HG03521 (cell line): ENCODE results near the gene FBXL16.

Source experiments
- ATAC-seq: cut with Tn5 transposase; IDR thresholded peaks from one replicate; pipeline ENCODE4 v1.9.1; 2021; ENCODE audit warnings: mild to moderate bottlenecking, moderate library complexity; ENCODE audit not compliant: unreplicated experiment

Gene FBXL16

DNA sequence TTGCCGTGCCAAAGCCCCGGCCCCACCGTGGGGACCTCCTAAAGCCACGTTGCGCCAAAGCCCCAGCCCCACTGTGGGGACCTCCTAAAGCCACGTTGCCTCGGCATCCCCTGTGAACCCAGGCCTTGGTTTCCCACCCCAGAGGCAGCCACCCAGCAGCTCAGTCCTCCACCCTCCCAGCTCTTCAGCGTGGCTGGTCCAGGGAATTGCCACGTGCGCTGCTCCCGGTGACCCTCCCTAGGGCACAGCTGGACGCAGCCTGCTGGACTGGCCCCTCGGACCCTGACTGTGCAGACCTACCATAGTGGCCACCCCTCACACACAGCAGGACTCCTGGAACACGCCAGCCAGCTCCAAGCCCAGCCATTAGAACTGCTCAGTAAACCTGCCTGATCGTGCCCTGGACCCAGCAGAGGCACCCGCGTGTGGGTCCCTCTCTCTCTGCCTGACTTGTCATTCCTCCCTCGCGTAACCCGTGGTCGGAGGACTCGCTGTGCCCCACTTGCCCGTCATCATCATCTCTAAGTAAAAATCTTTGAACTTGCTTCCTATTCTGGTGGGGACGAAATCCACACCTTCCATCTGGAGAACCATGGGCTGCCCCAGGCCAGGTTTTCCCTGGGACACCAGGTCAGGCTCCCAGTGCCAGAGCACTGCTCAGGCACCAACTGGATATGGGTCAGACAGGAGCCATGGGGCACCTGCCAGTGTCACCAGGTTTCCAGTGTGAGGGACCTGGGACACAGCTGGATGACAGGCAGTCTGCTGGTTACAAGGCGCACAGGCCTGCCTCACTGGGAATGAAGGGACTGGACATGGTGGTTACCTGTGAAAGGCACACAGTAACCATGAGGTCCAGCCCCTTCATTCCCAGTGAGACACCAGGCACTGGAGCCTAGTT is 29.6 kb upstream of the FBXL16 start:
- ATAC-seq = no peak

- ATAC-seq = no peak
These were observed 28.8 kb upstream of the FBXL16 start for GRCh38 chr16:734208-734980.

DNA sequence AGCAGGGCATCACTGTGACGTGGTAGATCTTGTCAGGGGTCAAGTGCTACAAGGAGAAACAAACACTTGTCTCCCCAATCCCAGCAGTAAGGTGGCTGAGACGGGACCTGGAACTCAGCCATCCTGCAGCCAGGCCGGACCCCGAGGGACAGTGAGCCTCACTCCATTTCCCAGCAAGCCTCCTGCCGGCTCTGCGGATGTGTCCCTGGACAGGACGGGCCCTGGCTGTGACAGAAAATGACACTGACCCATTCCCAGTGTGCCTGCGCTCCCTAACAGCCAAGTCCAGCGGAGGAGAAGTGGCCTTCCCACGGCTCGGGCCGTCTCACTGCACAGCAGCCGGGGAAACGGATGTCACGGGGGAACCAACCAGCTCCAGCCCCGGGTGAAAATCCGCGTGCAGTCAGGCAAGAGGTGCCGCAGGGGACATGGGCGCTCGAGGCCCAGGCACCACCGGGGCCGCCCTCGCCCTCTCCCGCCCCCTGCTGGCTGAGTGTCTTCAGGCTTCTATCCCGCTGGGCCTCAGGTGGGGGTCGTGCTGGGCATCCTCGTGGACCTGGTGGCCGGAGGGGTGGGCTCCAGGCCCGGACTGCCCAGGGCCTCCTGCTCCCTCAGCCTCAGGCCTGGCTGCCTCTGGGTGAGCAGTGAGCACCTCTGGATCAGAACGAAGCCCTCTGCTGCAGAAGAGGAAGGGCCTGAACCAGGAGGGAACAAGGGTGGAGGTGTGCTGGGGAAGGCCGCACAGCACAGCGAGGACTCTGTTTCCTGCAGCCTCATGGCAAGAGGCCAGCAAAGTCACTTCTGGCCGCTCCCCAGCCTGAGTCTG is 28.0 kb upstream of the FBXL16 start:
- no peak for ATAC-seq

GRCh38 chr16:732936-733335 is 27.3 kb upstream of the FBXL16 start:
- no peak for ATAC-seq

DNA sequence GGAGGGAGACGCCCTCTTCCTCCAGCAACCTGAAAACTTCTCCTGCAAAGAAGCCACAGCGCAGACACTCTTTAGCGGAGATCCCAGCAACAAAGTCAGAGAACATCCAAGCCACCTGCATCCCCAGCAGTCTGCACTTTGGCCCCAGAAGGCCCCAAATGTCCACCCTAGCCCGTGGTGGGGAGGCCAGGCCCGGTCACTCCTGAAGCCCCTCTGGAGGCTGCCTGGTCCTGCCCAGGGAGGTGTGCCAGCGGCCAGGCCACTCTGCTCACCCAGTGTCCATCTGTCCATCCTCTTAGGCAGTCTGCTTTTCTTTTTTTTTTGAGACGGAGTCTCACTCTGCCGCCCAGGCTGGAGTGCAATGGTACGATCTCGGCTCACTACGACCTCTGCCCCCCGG is 26.7 kb upstream of the FBXL16 start:
- ATAC-seq = no peak

- ATAC-seq = no peak
These were observed 25.3 kb upstream of the FBXL16 start for GRCh38 chr16:730666-731509.

- no peak for ATAC-seq
These were observed 24.4 kb upstream of the FBXL16 start for GRCh38 chr16:729768-730665.

DNA sequence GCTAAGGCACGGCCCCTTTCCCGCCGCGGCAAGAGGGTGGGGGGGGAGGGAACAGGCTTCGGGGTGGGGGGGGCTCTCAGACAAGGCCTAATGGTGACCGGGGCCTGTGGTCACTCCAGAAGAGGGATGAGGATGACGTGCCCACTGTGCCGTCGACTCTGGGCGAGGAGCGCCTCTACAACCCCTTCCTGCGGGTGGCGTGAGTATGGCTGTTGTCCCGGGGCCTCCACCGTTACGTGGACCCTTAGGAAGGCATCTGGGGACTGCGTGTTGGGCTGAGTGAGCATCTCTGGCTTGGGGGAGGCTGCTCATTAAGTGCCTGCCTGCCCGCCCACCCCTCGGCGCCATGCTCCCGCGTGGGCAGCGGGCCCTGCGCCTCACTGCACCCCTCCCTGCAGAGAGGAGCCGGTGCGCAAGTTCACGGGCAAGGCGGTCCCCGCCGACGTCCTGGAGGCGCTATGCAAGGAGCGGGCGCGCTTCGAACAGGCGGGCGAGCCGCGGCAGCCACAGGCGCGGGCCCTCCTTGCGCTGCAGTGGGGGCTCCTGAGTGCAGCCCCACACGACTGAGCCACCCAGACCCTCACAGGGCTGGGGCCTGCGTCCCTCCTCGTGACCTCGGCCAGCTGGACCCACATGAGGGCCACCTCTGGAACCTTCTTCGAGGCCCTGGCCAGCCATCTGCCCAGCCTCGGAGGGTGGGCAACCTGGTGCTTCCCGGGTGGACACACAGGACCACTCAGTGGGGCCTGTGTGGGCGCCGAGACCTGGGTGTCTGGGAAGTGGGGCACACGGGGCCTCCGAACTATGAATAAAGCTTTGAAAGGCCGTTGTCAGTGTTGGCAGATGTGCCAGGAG is 23.5 kb upstream of the FBXL16 start:
- no peak for ATAC-seq

DNA sequence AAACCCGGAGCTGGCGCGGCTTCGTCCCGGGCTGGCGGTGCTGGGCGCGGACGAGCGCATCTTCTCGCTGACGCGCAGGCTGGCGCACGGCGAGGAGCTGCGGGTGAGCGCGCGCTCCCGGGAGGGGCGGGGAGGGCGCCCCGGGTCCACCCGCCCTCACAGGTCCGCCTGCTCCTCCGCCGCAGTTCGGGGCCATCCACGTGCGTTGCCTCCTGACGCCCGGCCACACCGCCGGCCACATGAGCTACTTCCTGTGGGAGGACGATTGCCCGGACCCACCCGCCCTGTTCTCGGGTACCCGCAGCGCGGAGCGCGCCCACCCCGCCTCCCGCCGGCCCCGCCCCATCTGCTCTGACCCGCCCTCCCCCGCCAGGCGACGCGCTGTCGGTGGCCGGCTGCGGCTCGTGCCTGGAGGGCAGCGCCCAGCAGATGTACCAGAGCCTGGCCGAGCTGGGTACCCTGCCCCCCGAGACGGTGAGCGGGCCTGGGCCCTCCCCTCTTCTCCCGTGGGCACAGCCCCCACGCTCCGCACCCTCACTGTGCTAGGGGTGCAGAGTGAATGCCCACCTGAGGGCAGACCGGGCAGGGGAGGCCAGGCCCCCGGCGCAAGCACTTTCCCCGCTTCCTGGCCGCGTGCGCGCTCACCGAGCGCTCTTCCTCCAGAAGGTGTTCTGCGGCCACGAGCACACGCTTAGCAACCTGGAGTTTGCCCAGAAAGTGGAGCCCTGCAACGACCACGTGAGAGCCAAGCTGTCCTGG is 22.7 kb upstream of the FBXL16 start:
- peak; percentile 37 for ATAC-seq

GRCh38 chr16:727291-727977 is 21.8 kb upstream of the FBXL16 start:
- peak; percentile 2 for ATAC-seq

DNA sequence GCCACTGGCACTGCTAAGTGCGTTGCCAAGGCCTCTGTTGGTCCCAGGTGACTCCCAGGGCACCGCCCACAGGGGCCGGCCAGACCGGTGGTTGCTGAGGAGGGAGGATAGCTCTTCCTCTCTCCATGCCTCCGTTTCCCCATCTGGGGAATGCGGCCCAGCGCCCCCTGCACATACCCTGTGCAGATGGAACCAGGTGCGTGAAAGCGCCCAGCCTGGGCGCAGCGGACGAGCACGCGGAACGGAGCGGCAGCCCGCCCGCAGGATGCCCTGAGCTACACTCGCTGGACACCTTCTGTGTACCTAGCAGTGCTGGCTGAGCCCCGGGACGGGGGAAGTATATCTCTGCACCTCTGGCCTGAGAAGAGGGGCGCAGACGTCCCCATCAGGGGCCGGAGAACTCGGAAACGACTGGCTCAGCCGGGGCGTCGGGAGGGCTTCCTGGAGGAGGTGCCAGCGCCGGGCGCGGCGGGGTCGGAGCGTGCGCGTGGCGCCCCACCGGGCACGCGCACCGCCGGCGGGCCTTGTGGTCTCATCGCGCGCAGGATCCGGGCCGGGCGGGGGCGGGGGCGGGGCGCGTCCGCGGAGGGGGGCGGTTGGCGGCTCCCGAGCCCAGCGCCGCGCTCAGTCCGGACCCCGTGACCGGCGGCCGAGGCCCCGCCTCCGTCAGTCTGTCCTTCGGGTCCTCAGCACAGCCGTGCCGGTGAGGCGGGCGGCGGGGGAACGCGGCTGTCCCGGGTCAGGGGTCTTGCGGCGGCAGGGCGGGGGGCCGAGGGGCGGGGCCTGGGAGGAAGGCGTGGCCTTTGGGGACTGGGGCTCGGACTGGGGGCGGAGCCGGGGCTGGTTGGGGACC is 21.1 kb upstream of the FBXL16 start, which contains the start of the genes CCDC78 and HAGHL:
TSS of gene CCDC78 (minus strand) at position 6 of the 853 bp plus-strand sequence. CDS start 76 bp downstream, outside the sequence.
TSS of gene HAGHL (plus strand) at position 669 of the 853 bp plus-strand sequence. CDS start 404 bp downstream, outside the sequence.
- peak; percentile 31 for ATAC-seq

DNA sequence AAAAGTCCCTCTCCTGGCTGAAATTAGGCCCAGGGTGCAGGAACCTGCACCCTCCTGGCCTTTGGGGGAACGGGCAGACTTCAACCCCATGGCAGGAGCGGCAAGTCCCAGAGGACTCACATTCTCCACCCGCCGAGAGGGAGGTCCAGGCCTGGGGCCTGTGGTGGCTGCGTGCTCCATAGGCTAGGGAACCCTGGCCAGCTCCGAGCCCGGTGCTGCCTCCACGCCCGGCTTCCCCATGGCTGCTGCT is 20.5 kb upstream of the FBXL16 start:
- ATAC-seq = no peak

DNA sequence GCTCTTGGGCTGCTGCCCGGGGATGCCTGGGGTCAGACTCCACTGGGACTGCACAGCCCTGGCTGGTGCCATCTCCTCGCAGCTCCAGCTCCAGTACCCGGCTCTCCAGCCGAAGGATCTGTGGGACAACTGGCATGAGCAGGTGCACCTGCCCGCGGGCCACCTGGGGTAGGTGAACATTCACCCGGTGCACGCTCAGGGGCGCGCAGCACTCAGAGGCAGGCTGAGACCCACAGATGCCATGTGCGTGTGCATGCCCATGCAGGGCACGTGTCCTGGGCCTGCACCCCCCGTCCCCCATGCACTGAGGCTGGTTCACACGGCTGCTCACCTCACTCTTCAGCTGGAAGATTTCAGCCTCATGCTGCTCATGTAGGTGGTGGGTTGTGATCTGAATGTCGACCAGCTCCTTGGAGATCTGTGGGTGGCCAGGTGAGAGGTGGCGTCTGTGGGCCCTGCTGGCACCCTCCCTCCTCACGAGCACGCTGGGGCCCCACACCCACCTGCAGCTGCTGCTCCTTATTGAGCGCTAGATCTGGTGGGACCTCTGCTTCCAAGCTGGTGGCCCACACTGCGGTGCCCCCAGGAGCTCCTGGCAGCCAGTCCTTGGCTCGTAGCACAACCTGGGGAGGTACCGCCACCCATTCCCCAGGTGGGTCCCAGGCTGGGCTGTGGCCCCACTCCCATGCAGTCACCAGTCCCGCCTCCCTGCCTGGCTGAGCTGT is 20.0 kb upstream of the FBXL16 start:
- no peak for ATAC-seq

- ATAC-seq = no peak
These were observed 19.4 kb upstream of the FBXL16 start for GRCh38 chr16:725041-725376.

GRCh38 chr16:724188-725040 is 18.8 kb upstream of the FBXL16 start:
- no peak for ATAC-seq
